A673 (cell line): ENCODE measurements around the gene ZNF408.

Source experiments
- CTCF ChIP-seq: fragments of 300-800, 200-600 bp; sonication (generic); conservative IDR thresholded peaks from 2 replicates; pipeline ENCODE4 v1.5.1; 2017; ENCODE audit warnings: low read depth, mild to moderate bottlenecking, antibody characterized with exemption, low read length, moderate library complexity, mixed read lengths
- EZH2 ChIP-seq: fragments of 200-600 bp; sonication (generic); IDR thresholded peaks from 2 replicates; pipeline ENCODE4 v1.6.1; 2017; ENCODE audit warnings: borderline replicate concordance, low read depth, mild to moderate bottlenecking, mixed read lengths, antibody characterized with exemption, low read length; ENCODE audit not compliant: poor library complexity, severe bottlenecking

GRCh38 chr11:46698597-46698996, 2.2 kb upstream of the ZNF408 start:
- TF ChIP-seq CTCF (no peak), EZH2 (no peak)
